CD4-positive, alpha-beta T cell (primary cell): ENCODE measurements around the gene SAMSN1. TPM values are rescaled to one million over a fixed set of nuclear protein-coding genes. Genes with fewer than 3 reads are reported as not detected.

ENCODE experiments used
- ATAC-seq: fragments of 200-7000 bp; cut with Tn5 transposase; one replicate; pipeline ENCODE4 v1.10.0; 2022; ENCODE audit warnings: mild to moderate bottlenecking; ENCODE audit not compliant: poor library complexity
- CTCF ChIA-PET: fragments of 350-600 bp; sonication (Branson Sonifier 250); formaldehyde crosslinking; loops from one replicate; lab custom pipeline; 2021; ENCODE audit warnings: antibody characterized with exemption, inconsistent platforms; lab: Charles Lee
- POLR2A ChIA-PET: fragments of 350-600 bp; sonication (Branson Sonifier 250); formaldehyde crosslinking; loops from one replicate; lab custom pipeline; 2021; ENCODE audit warnings: antibody characterized with exemption, inconsistent platforms; lab: Charles Lee
- DNase-seq, 14 experiments: peaks; one replicate each; pipeline ENCODE4 v3.0.0-alpha.2; 2013 to 2020; ENCODE audit warnings: mixed read lengths in 2 of 14
- H3K27ac ChIP-seq, 2 donors: one replicate each; pipeline versions ENCODE4 v1.5.1 to v1.7.0; 2013; ENCODE audit warnings: low read length in 2 of 2, low read depth in 1 of 2, mild to moderate bottlenecking in 1 of 2
- H3K27me3 ChIP-seq, 2 experiments: 1 replicate in 1 of 2; 2 replicates in 1 of 2; pipeline versions ENCODE4 v1.6.1 to v1.7.0; 2013; ENCODE audit warnings: low read length in 2 of 2, control low read depth in 1 of 2, mild to moderate bottlenecking in 1 of 2, moderate library complexity in 1 of 2; ENCODE audit not compliant: insufficient read depth in 2 of 2, control insufficient read depth in 1 of 2
- H3K36me3 ChIP-seq: one replicate; pipeline ENCODE4 v1.6.1; 2013; ENCODE audit warnings: low read length, control low read depth; ENCODE audit not compliant: insufficient read depth
- H3K4me1 ChIP-seq: one replicate; pipeline ENCODE4 v1.6.1; 2013; ENCODE audit warnings: low read length, control low read depth; ENCODE audit not compliant: insufficient read depth
- H3K4me3 ChIP-seq: one replicate; pipeline ENCODE4 v1.5.1; 2013; ENCODE audit warnings: mild to moderate bottlenecking, low read length, moderate library complexity
- H3K9me3 ChIP-seq, 2 experiments: 1 replicate in 1 of 2; 2 replicates in 1 of 2; pipeline versions ENCODE4 v1.6.1 to v1.7.0; 2013; ENCODE audit warnings: low read length in 2 of 2, mild to moderate bottlenecking in 2 of 2, control low read depth in 1 of 2, moderate library complexity in 1 of 2; ENCODE audit not compliant: control insufficient read depth in 1 of 2, insufficient read depth in 1 of 2
- H3K27ac Mint-ChIP-seq: one replicate; pipeline ENCODE4 v1.8.0; 2020; ENCODE audit warnings: mixed read lengths
- H3K27me3 Mint-ChIP-seq: one replicate; pipeline ENCODE4 v1.8.0; 2021; ENCODE audit warnings: mixed read lengths
- H3K36me3 Mint-ChIP-seq: one replicate; pipeline ENCODE4 v1.8.0; 2021; ENCODE audit warnings: low read depth, mixed read lengths
- H3K4me1 Mint-ChIP-seq: one replicate; pipeline ENCODE4 v1.8.0; 2021; ENCODE audit warnings: low read depth, mixed read lengths
- H3K4me3 Mint-ChIP-seq: one replicate; pipeline ENCODE4 v1.8.0; 2020; ENCODE audit warnings: mild to moderate bottlenecking, mixed read lengths
- H3K9me3 Mint-ChIP-seq: one replicate; pipeline ENCODE4 v1.8.0; 2020; ENCODE audit warnings: mixed read lengths
- intact Hi-C, 2 experiments: fragments of 100-400 bp; cut with DNase I in 1 of 2; cut with micrococcal nuclease in 1 of 2; formaldehyde crosslinking; loops; one replicate each; pipeline versions ENCODE4 v1.15.1 to v1.9.0; 2023 to 2025; cut with DNase I, micrococcal nuclease
- total RNA-seq, 174 experiments: library from RNA in 2 of 174; stranded (reverse) in 2 of 174; gene quantifications; one replicate each; pipeline ENCODE4 v1.2.3 and lab custom pipeline; 2021 to 2026
- TF ChIP-seq, protein P1 (sequence below): fragments of 200-600 bp; IDR thresholded peaks from one replicate; pipeline ENCODE4 v1.8.0; 2022; ENCODE audit warnings: antibody characterized with exemption, mild to moderate bottlenecking

Gene SAMSN1
- total RNA-seq, 2 experiments from 2014 or later = 51.2 to 51.3 TPM

DNA sequence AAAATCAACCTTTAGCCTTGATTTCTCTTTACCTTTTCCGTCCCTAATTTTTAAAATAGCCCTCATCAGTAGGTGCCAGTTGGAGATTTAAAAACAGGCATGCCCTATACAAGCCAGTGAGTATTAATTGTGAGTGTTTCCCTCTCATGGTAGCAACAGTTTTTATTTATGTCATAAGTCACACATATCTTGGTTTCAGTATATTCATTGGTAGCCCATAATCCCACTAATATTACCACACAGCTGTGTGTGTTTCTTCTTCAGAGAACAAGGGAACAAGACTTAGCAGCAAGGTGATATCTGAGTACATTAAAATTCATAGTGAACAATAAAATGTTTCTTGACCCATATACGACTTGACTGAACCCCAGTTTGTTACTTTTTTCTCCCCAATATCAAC lies 94.6 kb downstream of the SAMSN1 start:
- H3K4me3 Mint-ChIP-seq = no peak overlapping the region
- Histone ChIP-seq H3K27ac (no peak overlapping the region), H3K27me3 (no peaks in the 10 kb centered on the region), H3K4me3 (no peak overlapping the region), H3K4me1 (no peaks in the 10 kb centered on the region), H3K9me3 (no peaks in the 10 kb centered on the region), H3K36me3 (no peaks in the 10 kb centered on the region)
- H3K27ac Mint-ChIP-seq = no peak overlapping the region
- no peaks in the 10 kb centered on the region for H3K27me3 Mint-ChIP-seq
- no peaks in the 10 kb centered on the region for H3K36me3 Mint-ChIP-seq
- peaks cover 12% of the 10 kb centered on the region for H3K4me1 Mint-ChIP-seq
- ChIA-PET CTCF (interaction anchor here (1.4 kb wide), 1 partner anchor 15 kb away, joined by 4 read pairs; no protein-coding TSS in a partner anchor), POLR2A (no interaction called here)
- TF ChIP-seq, protein P1, sequence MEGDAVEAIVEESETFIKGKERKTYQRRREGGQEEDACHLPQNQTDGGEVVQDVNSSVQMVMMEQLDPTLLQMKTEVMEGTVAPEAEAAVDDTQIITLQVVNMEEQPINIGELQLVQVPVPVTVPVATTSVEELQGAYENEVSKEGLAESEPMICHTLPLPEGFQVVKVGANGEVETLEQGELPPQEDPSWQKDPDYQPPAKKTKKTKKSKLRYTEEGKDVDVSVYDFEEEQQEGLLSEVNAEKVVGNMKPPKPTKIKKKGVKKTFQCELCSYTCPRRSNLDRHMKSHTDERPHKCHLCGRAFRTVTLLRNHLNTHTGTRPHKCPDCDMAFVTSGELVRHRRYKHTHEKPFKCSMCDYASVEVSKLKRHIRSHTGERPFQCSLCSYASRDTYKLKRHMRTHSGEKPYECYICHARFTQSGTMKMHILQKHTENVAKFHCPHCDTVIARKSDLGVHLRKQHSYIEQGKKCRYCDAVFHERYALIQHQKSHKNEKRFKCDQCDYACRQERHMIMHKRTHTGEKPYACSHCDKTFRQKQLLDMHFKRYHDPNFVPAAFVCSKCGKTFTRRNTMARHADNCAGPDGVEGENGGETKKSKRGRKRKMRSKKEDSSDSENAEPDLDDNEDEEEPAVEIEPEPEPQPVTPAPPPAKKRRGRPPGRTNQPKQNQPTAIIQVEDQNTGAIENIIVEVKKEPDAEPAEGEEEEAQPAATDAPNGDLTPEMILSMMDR = no peak
- DNase-seq (no peak), ATAC-seq (no peak)
- H3K9me3 Mint-ChIP-seq = no peaks in the 10 kb centered on the region
- intact Hi-C loops = no loop called here

DNA sequence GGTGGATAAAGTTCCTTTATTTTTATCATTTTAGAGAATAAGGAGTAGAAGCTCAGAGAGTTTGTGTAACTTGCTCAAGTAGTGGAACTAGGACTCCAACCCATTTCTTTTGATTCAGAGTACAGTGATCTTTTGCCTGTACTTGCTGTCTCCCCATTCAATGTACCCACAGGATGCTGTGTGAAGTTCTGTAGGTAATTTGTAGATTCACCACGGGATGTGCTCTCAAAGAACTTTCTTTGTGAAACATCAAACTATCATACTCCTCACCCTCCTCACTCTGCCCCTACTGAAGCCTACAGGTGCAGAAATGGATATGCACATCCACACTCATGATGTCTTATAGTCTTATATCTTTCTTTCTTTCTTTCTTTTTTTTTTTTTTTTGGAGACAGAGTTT lies 97.3 kb downstream of the SAMSN1 start:
- H3K9me3 ChIP-seq = no peaks in the 10 kb centered on the region
- intact Hi-C loops = no loop called here
- TF ChIP-seq, protein P1 = no peak
- no peak overlapping the region for H3K4me3 Mint-ChIP-seq
- H3K36me3 ChIP-seq = no peaks in the 10 kb centered on the region
- H3K9me3 Mint-ChIP-seq = no peaks in the 10 kb centered on the region
- ATAC-seq = no peak
- no peak overlapping the region for H3K27ac ChIP-seq
- CTCF ChIA-PET = no interaction called here
- H3K4me1 Mint-ChIP-seq = peaks cover 2% of the 10 kb centered on the region
- no peaks in the 10 kb centered on the region for H3K4me1 ChIP-seq
- no peaks in the 10 kb centered on the region for H3K27me3 Mint-ChIP-seq
- no peak for DNase-seq
- H3K27me3 ChIP-seq = no peaks in the 10 kb centered on the region
- no peak overlapping the region for H3K27ac Mint-ChIP-seq
- no peak overlapping the region for H3K4me3 ChIP-seq
- POLR2A ChIA-PET = no interaction called here
- H3K36me3 Mint-ChIP-seq = no peaks in the 10 kb centered on the region

DNA sequence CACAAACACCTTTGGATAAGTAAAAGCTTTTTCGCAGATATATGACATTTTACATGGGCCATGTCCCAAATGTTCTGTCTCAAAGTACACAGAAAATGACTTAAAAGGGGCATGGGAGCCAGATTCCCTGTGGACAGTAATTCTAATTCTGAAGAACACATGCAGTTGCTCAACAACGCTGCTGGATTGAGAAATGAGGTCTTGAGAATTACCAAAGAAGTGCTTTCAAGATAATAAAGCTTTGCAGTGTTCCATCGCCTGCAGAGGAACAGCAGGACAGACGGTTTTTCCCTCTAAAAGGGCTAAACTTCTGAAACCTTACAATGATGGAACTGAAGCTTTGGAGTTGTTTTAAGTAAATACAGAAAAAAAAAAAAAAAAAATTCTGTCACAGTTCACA lies 107.9 kb downstream of the SAMSN1 start:
- H3K36me3 Mint-ChIP-seq = no peaks in the 10 kb centered on the region
- no peaks in the 10 kb centered on the region for H3K4me1 ChIP-seq
- H3K27ac ChIP-seq = no peak overlapping the region
- no peak overlapping the region for H3K4me3 ChIP-seq
- no peaks in the 10 kb centered on the region for H3K27me3 Mint-ChIP-seq
- H3K4me1 Mint-ChIP-seq = no peaks in the 10 kb centered on the region
- no peak for ATAC-seq
- POLR2A ChIA-PET = interaction anchor here (0.6 kb wide), 1 partner anchor 428 kb away, joined by 3 read pairs; no protein-coding TSS in a partner anchor
- CTCF ChIA-PET = interaction anchor here (0.6 to 1.0 kb wide), 2 partner anchors 55 to 299 kb away, joined by 3 read pairs; partner anchors contain the start of gene HSPA13
- TF ChIP-seq, protein P1 = no peak
- H3K9me3 ChIP-seq = no peaks in the 10 kb centered on the region
- intact Hi-C loops = no loop called here
- DNase-seq = no peak
- H3K27me3 ChIP-seq = no peaks in the 10 kb centered on the region
- H3K36me3 ChIP-seq = no peaks in the 10 kb centered on the region
- no peak overlapping the region for H3K27ac Mint-ChIP-seq
- no peak overlapping the region for H3K4me3 Mint-ChIP-seq
- H3K9me3 Mint-ChIP-seq = peaks cover 2% of the 10 kb centered on the region
